IPS-18c (cell line): Measurements from ENCODE around the gene DDX23.
A peak's percentile ranks its signal among the peaks of the same experiment; 100 is the strongest.

ENCODE experiments used
- H3K4me3 ChIP-seq: 2 replicates; pipeline ENCODE4 v1.7.0; 2013; ENCODE audit warnings: low read depth, mild to moderate bottlenecking, low read length, moderate library complexity; ENCODE audit not compliant: insufficient read depth
- H3K9me3 ChIP-seq: one replicate; pipeline ENCODE4 v1.6.1; 2013; ENCODE audit warnings: mild to moderate bottlenecking, low read length, moderate library complexity; ENCODE audit not compliant: control insufficient read depth, insufficient read depth

DDX23 gene

DNA sequence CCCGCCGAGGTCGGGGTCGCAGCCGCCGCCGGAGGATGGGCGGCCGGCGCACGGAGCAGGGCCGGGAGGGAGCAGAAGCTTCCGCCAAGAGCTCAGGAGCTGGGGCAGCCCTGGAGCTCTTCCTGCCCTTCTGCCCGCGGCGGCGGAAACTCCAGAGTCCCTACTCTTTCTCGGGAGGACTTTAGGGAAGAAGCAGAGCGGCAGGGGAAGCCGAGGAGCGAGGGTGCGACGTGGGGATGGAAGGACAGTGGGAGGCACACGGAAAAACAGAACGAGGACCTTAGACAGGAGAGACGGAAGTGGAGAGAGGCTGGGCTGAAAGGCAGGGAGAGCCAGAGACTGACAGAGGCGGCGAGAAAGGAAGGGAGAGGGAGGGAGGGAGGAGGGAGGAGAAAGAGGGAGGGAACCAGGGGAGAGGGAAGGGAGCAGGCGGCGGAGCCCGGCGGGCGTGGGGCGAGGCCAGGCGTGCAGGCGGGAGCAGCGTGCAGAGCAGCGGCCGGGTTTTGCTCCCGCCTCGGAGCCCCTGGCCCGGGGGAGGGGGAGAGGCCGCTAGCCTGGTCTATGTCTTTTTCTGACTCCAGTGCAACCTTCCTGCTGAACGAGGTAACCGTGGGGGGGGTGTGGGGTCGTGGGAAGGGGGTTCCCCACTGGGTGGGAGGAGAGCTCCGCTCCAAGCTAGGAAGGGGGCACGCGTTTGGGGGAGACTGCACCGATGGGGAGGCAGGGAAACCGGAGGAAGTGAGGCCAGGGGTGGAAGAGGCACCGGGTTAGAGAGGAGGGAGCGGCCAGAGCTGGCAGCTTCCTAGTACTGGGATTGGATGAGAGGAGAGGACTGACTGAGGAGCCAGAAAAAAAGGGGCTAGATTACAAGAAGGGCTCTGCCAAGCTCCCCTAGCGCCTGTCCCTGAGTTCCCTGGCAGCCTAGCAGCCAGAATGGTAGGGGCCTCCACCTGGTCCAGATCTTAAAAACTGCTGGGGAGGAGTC lies 36.5 kb downstream of the DDX23 start:
- Histone ChIP-seq H3K4me3 (peak overlapping the region; percentile 98), H3K9me3 (no peaks in the 10 kb centered on the region)

GRCh38 chr12:48814262-48815125 lies 37.5 kb downstream of the DDX23 start:
- Histone ChIP-seq H3K4me3 (peak overlapping the region; percentile 98), H3K9me3 (no peaks in the 10 kb centered on the region)

- Histone ChIP-seq H3K4me3 (peak overlapping the region; percentile 98), H3K9me3 (no peaks in the 10 kb centered on the region)
Measured at GRCh38 chr12:48813465-48814261, 38.3 kb downstream of the DDX23 start.

DNA sequence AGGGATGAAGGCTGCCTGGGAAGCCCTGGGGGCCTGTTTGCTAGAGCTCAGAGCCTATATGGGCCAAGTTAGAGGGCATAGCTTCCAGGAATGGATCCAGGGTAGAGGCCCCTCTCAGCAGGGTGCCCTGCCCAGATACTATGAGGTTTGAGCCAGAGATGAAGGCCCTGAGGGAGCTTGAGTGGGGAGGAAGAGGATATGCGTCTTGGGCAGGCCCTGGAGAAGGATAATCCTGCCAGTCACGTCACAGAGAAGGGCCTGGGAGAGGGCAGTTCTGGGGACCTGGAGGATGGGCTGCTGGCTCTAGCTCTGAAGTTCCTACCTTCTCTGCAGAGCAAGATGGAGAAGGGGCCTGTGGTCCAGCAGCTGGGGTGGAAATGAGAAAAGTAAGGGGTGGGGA lies 39.6 kb downstream of the DDX23 start:
- no peak overlapping the region for H3K4me3 ChIP-seq
- H3K9me3 ChIP-seq: no peaks in the 10 kb centered on the region

DNA sequence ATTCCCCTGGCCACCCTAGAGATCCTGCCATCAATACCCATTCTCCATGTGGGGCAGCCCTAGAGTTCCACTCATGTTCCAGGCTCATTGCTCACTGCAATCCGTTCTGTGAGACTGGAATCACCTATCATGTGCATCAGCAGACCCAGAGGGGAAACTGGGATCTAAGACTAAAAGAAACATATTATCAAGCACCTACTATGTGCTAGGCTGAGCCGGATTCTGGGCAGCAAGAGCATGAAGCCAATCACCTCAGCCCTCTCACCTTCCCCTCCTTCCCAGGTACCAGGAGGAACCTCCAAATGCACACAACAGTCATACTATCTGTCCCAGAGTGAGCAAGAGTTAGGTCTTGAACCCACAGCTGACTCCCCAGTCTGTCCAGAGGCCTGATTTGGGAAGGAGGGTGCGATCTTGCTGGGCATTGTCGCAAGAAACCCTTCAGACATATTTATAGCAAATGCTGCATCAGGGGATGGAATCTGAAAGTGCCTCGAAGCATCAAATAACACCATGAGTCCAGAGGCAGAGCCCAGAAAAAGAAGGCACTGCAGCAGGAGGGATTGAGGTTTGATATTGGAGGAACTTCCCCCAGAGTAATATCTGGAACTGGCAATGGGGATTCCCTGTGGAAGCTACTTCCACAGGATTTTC lies 40.4 kb downstream of the DDX23 start:
- H3K4me3 ChIP-seq: no peak overlapping the region

DNA sequence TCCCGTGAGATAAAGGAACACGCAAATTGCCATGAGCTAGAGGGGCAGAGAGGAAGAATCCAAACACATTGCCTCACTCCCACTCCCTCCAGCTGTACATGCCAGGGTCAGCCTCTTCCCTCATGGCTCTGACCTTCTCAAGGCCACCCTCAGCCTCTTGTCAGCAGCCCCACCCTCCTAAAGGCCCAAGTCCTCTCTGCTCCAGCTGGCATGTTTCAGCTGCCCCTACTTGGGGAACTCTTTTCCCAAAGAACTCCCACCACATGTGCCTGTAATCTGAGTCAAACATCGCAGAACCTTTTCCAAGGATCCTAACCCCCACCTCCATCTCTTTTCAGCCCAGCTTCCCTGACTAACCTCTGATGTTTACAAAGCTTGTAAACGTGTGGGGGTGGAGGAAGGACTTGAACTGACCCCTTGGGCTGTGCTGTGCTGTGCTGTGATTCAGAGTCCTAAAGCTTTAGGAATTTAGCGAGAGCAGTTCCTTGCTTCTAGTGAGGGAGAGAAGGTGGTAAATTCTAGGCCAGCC lies 41.0 kb downstream of the DDX23 start:
- Histone ChIP-seq H3K4me3 (no peak overlapping the region), H3K9me3 (no peaks in the 10 kb centered on the region)

More for the DNA sequence above, 40.4 kb downstream of the DDX23 start:
- H3K9me3 ChIP-seq: no peaks in the 10 kb centered on the region

DNA sequence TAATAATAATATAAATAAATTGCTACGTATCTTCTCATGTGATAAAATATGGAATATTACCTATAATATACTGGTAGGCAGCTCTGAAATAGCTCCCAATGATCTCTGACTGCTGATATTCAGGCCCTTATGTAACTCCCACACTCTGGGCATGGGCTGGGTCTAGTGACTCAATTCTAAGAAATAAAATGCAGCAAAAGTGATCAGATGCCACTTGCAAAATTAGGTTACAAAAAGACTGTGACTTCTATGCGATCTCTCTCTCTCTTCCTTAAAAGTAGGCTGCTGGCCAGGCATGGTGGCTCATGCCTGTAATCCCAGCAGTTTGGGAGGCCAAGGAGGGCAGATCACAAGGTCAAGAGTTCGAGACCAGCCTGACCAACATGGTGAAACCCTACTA lies 44.0 kb downstream of the DDX23 start:
- H3K9me3 ChIP-seq: no peaks in the 10 kb centered on the region
- no peak overlapping the region for H3K4me3 ChIP-seq

DNA sequence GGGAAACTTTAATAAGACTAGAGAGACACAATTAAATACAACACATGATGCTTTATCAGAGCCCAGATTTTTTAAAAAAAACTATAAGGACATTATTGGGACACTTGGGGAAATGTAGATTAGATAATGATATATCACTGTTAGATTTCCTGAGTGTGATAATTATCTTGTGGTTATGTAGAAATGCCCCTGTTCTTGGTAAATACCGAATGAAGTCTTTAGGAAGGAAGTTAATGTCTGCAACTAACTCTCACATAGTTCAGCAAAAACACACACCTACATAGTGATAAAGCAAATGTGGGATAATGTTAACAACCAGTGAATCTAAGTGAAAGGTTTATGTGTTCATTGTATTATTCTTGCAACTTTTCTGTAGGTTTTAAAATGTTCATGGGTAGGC lies 48.3 kb downstream of the DDX23 start:
- no peak overlapping the region for H3K4me3 ChIP-seq
- no peaks in the 10 kb centered on the region for H3K9me3 ChIP-seq

GRCh38 chr12:48800971-48801370 lies 51.0 kb downstream of the DDX23 start:
- no peak overlapping the region for H3K4me3 ChIP-seq
- H3K9me3 ChIP-seq: no peaks in the 10 kb centered on the region

DNA sequence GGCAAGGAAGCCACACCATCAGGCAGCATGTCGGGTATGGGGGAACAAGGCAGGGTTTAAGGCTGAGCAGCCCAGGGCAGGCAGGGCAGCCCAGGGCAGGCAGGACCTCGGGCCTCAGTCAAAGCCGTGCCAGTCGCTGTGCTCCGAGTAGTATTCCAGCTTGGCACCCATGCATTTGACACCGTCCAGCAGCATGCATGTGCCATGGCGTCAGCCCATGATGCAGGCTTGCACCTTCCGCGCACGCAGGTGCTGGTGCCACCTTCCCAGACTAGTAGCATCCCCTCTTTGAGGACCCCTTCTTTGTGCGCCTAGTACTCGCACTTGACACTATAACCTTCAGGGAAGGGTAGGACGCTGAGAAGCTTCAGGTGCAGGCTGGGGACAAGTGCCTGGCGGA lies 51.5 kb downstream of the DDX23 start:
- no peak overlapping the region for H3K4me3 ChIP-seq
- no peaks in the 10 kb centered on the region for H3K9me3 ChIP-seq

DNA sequence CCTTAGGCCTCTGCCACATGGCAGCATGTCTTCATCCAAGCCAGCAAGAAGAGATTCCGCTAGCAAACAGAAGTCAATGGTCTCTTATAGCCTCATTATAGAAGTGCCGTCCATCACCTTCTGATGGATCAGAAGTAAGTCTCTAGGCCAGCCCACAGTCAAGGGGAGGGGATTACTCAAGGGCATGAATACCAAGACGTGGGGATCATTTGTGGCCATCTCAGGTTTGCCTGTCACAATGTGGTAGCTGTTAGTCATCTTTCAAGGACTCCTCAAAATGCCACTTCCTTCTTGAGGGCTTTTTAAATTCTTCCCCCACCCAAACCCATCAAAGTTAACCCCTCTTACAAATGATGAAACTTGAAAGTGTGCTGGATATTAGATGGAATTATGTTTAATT lies 55.0 kb downstream of the DDX23 start:
- Histone ChIP-seq H3K4me3 (no peak overlapping the region), H3K9me3 (no peaks in the 10 kb centered on the region)

- no peaks in the 10 kb centered on the region for H3K9me3 ChIP-seq
- H3K4me3 ChIP-seq: no peak overlapping the region
Measured at GRCh38 chr12:48795550-48796455, 56.2 kb downstream of the DDX23 start.

GRCh38 chr12:48794870-48795269 lies 57.1 kb downstream of the DDX23 start:
- no peak overlapping the region for H3K4me3 ChIP-seq
- no peaks in the 10 kb centered on the region for H3K9me3 ChIP-seq

DNA sequence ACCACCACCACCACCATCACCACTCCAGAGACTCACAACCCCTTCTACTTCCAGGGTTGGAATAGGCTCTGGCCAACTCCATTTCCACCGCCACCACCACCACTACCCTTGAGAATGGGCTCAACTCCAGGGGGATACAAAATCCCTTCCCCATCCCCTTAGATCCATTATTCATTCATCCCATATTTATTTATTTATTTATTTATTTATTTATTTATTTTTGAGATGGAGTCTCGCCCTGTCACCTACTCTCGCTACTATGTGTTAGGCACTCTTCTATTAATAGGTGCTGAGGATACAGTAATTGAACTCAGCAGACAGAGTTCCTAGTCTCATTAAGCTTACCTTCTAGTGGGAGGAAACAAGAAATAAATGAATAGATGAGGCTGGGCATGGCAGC lies 58.3 kb downstream of the DDX23 start:
- H3K4me3 ChIP-seq: no peak overlapping the region
- no peaks in the 10 kb centered on the region for H3K9me3 ChIP-seq

DNA sequence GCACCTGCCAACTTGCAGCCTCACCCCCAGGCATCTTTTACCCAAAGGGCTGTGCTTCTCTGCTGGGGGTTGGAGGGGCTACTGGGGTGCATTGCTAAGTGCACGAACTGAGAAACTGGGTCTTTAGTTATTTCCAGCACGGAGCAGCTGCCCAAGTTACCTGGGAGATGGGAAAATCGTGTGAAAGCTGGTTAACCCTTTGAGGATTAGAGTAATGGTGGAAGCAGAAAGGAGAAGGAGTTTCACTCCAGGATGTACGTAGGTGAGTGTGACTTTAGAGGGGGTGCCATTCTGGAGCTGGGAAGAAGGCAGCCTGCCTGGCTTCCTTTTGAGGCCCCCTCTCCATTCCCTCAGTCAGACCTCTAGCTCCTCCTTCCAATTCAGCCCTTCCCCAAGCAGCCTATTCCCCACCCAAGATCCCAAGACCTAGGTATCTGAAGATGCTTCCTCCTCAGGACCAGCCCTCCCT lies 62.1 kb downstream of the DDX23 start:
- Histone ChIP-seq H3K9me3 (no peaks in the 10 kb centered on the region), H3K4me3 (peak overlapping the region; percentile 73)
